GM20000 (cell line): Measurements from ENCODE around the gene AMPH.

Source experiments
- DNase-seq: peaks from one replicate; pipeline ENCODE4 v3.0.0; 2012; ENCODE audit warnings: low spot score
- CTCF ChIP-seq: IDR thresholded peaks from 2 replicates; pipeline ENCODE4 v1.5.1; 2012; ENCODE audit warnings: mild to moderate bottlenecking, control low read depth; ENCODE audit errors: extremely low read depth, missing control alignments

Gene AMPH

DNA sequence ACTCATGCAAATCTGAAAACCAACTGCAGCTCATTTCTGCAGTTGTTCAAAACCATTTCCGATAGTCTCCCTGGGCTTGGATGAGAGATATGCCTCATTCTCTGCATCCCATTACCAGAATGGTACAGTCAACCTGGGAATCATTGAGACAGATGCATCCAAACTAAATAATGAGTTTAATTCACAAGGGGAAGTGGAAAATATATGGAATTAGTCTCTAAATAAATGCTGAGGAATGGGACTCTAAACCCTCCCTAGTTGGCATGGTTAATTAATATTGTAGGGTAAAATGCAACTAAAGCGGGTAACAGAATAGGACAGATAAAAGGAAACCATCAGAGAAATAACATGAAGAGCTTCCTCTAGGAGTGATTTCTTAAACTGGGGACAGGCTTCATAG lies 118.9 kb downstream of the AMPH start:
- no peak for TF ChIP-seq CTCF
- DNase-seq = no peak

DNA sequence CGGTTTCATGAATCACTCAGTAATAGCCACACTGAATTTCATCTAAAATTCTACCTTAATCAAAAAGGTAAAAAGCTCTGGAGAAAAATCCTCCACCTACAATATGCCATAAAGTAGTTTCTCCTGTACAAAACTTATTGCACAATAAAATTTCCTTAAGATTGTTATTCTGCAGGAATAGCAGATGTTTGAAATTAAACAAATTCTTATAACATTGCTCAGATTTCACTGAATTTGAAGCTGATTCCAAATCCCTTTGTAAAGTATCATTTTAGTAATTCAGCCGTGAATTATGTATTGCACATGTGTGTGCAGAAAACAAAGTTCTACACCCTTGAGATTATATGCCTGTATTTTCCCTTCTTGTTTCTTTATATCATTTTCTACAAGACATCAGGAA lies 123.8 kb downstream of the AMPH start:
- DNase-seq = no peak
- no peak for TF ChIP-seq CTCF

- no peak for DNase-seq
- no peak for TF ChIP-seq CTCF
Observed at GRCh38 chr7:38506756-38507155, 124.4 kb downstream of the AMPH start.

DNA sequence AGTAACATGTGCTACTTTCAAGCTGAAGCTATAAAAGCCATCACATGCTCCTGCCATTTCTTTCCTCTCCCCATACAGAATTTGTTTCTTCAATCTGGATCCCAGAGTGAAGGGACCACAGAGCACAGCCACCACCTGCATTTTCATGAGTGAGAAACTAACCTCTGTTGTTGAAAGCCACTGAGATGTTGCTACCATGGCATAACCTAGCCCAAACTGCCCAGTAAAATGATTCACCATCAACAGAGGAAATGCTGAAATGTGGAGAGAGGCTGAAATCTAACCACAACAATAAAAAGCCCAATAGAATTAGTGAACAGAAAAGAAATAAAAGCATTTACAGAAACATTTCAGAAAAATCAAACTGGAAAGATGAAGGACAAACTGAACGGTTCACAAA lies 125.2 kb downstream of the AMPH start:
- TF ChIP-seq CTCF = no peak
- DNase-seq = no peak

GRCh38 chr7:38504684-38505083 lies 126.5 kb downstream of the AMPH start:
- TF ChIP-seq CTCF = no peak
- DNase-seq = no peak

GRCh38 chr7:38502848-38503247 lies 128.3 kb downstream of the AMPH start:
- DNase-seq = no peak
- TF ChIP-seq CTCF = no peak

- no peak for DNase-seq
- no peak for TF ChIP-seq CTCF
Observed at GRCh38 chr7:38502289-38502688, 128.9 kb downstream of the AMPH start.
